H4 (cell line): ENCODE results near the gene PCBP3. TPM values are rescaled to one million over a fixed set of nuclear protein-coding genes. Genes with fewer than 3 reads are reported as not detected.

Experiments used
- DNase-seq: peaks from one replicate; pipeline ENCODE4 v3.0.0-alpha.2; 2015; ENCODE audit warnings: low spot score
- total RNA-seq: library from RNA; depleted of rRNA; stranded (reverse); fragments of >200 nt; shearing (Covaris generic); gene quantifications from 2 replicates; pipeline ENCODE4 v1.2.3, GENCODE V29; 2014

PCBP3 gene
- total RNA-seq, 1 experiment from 2014 or later = 6.1 TPM

- no peak for DNase-seq
Observed at GRCh38 chr21:45724994-45725843, 81.7 kb downstream of the PCBP3 start.

- DNase-seq = no peak
Observed at GRCh38 chr21:45725844-45726200, 82.3 kb downstream of the PCBP3 start.

GRCh38 chr21:45726438-45726837, 82.9 kb downstream of the PCBP3 start:
- no peak for DNase-seq

DNA sequence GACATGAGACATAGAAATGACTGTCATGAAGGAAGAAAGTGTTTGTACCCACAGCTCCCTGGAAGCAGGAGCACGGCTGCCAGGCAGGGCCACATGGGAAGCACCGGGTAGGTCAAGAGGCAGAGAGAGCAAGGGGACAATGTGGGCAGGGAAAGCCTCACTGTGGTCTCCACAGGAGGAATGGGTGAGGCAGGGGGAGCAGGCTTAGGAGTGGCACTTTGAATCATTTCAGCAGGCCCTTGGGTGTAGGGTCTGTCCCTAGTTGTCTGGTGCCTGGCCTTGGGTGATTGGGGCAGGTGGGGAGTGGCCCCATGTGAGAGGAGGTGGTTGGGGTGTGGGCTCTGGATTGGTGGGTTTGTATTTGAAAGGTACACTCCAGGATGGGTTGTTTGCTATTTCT, 83.9 kb downstream of the PCBP3 start:
- DNase-seq = no peak

DNA sequence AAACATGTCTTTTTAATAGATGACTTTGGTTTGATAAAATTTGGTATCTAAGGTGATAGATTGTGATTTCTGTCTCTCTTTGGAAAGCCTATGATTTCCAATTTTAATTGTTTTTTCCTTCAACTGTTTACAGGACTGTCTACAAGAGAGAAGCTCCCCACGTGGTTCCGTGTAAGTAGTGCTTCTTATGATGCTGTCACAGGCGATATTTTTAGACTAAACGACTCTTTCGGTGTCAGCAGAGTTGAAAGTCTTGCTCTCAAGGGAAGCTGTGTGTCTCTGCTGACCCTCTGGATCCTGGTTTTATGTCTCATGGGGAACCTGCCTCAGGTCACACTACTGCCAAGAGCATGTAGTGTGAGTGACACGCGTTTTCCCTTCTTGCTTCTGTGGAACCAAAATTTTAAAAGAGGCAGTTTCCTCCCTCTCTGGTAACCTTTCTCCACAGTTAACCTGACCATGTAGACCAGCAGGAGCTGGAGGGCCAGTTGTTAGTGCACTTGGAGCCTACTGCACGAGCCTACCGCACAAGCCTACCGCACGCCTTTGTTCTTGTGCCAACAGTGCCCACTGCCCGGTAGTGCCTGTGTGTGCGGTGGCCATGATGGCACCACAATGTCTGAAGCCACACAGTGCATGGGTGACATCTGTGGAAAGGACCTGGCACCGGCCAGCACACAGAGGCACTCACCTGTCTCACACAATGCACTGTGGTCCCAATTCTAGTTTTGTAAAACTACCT, 91.9 kb downstream of the PCBP3 start:
- no peak for DNase-seq

DNA sequence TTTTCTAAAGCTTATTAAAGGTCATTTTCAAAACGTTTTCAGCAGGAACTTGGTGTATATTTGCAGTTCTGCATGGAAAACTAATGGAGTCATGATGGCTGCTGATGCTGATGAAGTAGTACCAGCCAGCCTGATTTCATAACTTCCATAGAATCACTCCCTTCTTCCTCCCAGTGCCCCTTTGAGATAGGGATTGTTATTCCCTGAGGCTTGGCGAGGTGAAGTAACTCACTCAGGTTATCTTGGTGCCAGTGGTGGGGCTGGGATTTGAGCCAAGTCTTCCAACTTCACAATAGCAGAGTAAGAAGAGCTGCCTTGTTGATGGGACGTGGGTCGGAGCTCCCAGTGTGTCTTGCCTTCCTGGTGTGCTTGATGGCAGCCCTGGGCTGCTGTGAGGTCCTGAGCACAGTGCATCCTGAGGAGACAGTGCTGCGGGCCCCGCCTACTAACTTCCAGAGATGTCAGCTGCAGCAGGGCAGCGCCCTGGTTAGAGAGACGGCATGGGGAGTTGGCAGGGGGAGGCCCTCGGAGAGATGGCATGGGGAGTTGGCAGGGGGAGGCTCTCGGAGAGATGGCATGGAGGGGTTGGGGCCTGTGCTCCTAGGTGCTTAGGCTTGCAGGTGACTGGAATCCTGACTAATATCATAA, 92.6 kb downstream of the PCBP3 start:
- DNase-seq = no peak

- no peak for DNase-seq
Observed at GRCh38 chr21:45736690-45737484, 93.4 kb downstream of the PCBP3 start.

- no peak for DNase-seq
Observed at GRCh38 chr21:45737485-45738166, 94.1 kb downstream of the PCBP3 start.

- no peak for DNase-seq
Observed at GRCh38 chr21:45739218-45740087, 95.9 kb downstream of the PCBP3 start.

DNA sequence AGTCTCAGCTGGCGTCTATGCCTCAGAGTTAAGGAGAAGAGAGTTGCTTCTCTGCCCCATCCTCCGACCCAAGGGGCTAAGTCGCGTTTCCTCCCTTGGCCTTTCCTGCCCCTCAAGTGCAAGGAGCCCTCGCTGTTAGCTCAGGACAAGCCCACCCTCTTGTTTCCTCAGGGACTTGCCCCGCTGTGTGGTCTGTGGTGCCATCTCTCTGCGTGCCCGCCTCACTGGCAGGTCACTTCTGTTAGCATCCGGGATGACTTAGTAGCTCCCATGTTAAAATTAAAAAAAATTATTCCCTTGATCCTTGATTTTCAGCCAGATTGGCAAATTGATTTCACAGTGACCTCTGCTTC, 96.5 kb downstream of the PCBP3 start:
- DNase-seq = no peak

DNA sequence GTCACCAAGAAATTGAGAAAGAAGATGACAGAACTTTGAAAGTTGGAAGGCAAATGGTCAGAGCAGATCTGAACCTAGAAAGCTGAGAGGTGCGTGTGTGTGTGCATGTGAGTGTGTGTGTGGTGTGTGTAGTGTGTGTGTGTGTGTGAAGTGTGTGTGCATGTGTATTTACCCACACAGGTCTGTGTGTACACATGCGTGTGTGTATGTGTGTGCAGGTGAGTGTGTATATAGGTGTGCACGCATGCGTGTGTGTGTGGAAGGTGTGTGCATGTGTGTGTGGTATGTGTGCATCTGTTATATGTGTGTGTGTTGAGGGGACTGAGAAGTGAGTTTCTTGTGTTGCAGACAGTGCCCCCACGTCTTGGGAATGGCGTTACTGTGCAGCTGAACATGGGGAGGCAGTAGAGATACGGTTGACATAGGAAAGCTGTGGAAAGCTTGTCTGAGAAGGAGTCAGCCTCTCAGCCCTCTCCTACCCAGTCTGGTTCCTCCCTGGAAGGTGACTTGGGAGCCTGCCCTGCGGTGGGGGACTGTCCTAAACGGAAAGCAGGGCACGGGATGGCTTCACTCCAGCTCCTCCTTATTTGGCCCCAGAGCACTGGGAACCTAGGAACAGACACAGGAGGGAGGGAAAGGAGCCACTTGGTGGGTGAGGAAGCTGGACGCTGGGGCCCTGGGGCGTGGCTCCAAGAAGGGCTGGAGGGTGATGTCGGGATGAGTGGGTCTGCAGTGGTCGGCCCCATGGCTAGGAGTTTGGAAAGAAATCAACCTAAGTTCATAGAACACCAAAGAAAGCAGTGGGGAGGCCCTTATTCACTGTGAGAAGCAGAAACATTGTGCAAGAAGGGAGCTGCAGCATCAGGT, 97.2 kb downstream of the PCBP3 start:
- no peak for DNase-seq

DNA sequence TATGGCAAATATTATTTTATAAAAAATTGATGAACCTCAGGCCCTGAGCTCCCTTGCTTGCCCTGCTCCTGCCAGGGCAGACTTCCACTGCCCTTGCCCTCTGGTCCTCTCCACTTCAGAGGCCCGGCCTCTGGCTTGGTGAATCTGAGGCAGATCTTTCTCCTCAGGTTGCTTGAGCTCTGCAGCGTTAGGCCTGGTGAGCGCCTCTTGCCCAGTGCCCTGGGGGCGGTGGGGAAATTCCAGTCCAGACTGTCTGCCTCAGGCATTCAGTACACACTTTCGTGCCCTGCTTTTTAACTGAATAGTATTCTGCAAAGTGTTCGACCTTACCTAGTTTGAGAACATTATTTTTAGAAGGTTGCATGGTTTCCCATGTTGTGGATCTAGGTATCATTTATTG, 98.2 kb downstream of the PCBP3 start:
- DNase-seq = no peak

DNA sequence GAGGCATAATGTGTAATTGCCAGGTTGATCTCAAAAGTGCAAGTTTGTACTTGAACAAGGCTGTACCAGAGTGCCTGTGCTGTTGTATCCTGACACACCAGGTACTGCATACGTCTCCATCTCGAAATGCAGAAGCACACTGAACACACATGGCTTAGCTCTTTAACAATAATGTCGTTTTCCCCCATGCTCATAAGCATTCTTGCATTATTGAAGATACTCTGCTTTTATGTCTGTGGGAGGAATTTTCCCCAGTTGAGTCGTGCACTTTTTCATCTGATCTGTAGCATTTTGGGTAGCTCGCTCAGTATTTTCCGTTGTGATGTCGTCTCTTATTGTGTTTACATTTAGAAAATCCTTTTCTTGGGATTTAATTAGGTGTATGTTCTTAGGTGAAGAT, 98.7 kb downstream of the PCBP3 start:
- DNase-seq = no peak

DNA sequence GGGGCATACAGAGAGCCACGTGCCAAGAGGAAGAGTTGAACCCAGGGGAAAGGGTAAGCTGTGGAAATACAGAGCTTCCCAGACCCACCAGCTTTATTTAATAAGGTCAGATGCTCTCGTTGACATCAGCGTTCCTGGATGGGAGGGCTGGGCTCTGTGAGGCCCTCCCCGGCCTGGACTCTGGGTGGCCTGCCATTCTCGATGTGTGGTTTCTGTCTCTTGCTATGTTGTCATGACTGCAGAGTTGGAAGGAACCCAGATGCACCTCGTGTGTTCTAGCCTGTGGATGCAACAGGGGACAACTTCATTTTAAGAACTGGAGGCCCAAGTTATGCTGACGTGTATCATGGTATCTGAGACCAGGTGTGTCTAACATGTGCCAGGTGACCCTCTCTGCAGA, 101.7 kb downstream of the PCBP3 start:
- DNase-seq = no peak

DNA sequence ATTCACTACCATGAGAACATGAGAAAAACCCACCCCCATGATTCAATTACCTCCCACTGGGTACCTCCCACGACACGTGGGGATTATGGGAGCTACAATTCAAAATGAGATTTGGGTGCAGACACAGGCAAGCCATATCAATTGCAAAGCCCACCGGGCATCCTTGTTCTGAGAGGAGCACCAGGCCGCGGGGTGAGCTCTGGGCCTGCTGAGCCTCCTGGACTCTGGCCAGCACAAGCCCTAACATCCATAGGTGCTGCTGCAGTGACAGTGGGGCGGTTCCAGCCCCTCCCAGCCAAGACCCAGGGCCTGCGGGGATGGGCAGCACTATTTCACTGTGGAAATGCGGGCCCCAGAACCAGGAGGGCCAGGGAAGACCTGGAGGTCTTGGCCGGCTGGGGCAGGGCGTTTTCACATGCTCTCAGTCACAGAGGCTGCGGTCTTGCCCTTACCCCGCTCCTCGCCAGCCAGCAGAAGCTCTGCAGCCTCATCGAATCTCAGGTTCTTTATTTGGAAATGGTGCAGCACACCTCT, 103.8 kb downstream of the PCBP3 start:
- DNase-seq = no peak

GRCh38 chr21:45747802-45748445, 104.4 kb downstream of the PCBP3 start:
- peak; percentile 92 for DNase-seq

- no peak for DNase-seq
Observed at GRCh38 chr21:45748593-45748992, 105.1 kb downstream of the PCBP3 start.

DNA sequence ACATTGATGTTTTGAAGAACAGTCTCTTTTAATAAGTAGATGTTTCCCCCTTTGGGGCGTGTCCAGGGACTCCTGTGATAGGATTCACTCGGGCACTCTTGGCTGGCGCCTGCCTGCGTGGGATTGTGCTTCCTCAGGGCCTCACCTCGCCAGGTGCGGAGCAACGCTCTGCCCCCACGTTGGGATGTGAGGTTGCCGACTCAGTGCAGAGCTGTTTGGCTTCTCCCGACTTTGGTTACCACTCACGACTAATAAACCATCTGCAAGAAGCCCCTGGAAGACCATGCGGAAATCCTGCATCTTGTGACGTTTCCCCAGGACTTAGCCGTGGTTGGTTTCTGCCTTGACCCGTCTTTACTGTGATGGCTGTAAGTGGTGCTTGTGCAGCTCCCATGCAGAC, 106.4 kb downstream of the PCBP3 start:
- DNase-seq = no peak

DNA sequence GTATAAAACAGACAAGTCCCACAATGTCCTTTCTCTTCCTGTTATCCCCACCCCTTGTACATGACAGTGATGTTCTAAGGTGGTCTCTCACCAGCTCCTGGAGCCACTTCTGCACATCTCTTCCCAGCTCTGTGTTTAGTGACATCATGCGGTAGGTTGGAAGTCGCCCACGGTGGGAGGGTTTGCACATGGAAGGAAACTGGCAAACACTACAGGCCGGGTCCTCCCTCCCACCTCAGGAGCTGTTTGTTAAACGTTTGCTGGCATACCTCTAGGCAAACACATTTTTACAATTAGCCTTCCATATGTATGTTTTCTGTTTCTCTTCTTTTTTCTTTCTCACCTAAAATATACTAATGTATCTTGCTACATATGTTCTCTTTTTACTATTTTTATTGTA, 107.4 kb downstream of the PCBP3 start:
- no peak for DNase-seq
